Mucosa of rectum (tissue), 2 donors: ENCODE results near the gene COPRS.

Experiments
- H3K27ac ChIP-seq, 2 donors: one replicate each; pipeline ENCODE4 v1.7.0; 2013; ENCODE audit warnings: inconsistent platforms in 2 of 2, low read depth in 2 of 2, low read length in 2 of 2
- H3K27me3 ChIP-seq, 2 donors: one replicate each; pipeline ENCODE4 v1.7.0; 2013; ENCODE audit warnings: low read length in 2 of 2; ENCODE audit not compliant: control insufficient read depth in 2 of 2, insufficient read depth in 2 of 2
- H3K36me3 ChIP-seq, 2 donors: one replicate each; pipeline ENCODE4 v1.7.0; 2013; ENCODE audit warnings: low read length in 2 of 2; ENCODE audit not compliant: control insufficient read depth in 2 of 2, insufficient read depth in 2 of 2
- H3K4me1 ChIP-seq, 2 donors: one replicate each; pipeline ENCODE4 v1.7.0; 2013; ENCODE audit warnings: low read length in 2 of 2, mild to moderate bottlenecking in 1 of 2; ENCODE audit not compliant: control insufficient read depth in 2 of 2, insufficient read depth in 2 of 2
- H3K4me3 ChIP-seq, 2 donors: one replicate each; pipeline ENCODE4 v1.7.0; 2013; ENCODE audit warnings: low read length in 2 of 2
- H3K9ac ChIP-seq, 2 donors: one replicate each; pipeline ENCODE4 v1.7.0; 2013; ENCODE audit warnings: low read length in 2 of 2, low read depth in 1 of 2, mild to moderate bottlenecking in 1 of 2
- H3K9me3 ChIP-seq, 2 donors: one replicate each; pipeline ENCODE4 v1.7.0; 2013; ENCODE audit warnings: low read length in 2 of 2; ENCODE audit not compliant: control insufficient read depth in 2 of 2
- donor health status: healthy.
- donor health status: Normal muscosa, but diverticular disease.

Gene COPRS, protein sequence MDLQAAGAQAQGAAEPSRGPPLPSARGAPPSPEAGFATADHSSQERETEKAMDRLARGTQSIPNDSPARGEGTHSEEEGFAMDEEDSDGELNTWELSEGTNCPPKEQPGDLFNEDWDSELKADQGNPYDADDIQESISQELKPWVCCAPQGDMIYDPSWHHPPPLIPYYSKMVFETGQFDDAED

DNA sequence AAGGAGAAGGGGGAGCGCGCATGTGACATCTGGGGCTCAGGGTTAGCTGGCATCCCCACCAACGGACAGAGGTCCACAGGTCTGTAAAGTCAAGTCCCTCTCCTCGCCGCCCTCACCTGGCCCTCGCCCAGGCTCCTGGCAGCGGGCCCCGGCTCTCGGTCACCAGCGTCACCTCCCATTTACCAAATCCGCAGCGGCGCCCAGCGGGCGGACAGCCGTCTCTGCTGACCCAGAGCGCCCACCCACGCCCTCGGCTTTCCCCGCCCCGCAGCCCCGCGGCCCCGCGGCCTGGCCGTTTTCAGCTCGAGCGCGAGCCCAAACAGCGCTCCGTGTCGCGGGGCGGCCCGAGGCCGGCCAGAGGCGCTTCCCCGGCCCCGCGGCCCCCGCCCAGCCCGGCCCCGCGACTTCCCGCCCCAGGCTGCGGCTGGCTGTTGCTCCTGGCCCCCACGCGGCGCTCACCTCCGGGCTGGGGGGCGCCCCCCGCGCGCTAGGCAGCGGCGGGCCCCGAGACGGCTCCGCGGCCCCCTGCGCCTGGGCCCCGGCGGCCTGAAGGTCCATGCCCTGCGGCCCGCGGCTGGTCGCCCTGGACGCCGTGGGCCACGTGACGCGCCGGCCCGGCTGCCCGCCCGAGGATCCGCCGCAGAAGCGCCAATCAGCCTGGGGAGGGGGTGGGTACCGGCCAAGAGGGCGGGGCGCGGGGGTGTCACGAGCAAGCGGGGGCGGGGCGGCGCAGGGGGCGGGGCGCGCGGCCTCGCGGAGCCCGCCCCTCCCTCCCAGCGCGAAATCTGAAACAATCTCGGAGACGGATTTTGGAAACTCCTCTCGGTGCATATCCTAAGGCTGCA, at the start of gene COPRS:
Gene COPRS (minus strand): TSS at position 603 of the 845 bp plus-strand sequence. CDS start 45 bp downstream, at position 558.
- no peaks in the 10 kb centered on the region for H3K27me3 ChIP-seq
- peaks cover 11 to 12% of the 10 kb centered on the region in 2 donors for H3K36me3 ChIP-seq
- no peaks in the 10 kb centered on the region for H3K9me3 ChIP-seq
- peak within 1 kb of the TSS; percentile 71 to 81 for H3K4me3 ChIP-seq
- H3K27ac ChIP-seq = peak within 1 kb of the TSS in 1 of 2 donors; percentile 17
- peak within 1 kb of the TSS; percentile 41 to 44 for H3K9ac ChIP-seq
- H3K4me1 ChIP-seq = peaks cover 8 to 12% of the 10 kb centered on the region in 2 donors

DNA sequence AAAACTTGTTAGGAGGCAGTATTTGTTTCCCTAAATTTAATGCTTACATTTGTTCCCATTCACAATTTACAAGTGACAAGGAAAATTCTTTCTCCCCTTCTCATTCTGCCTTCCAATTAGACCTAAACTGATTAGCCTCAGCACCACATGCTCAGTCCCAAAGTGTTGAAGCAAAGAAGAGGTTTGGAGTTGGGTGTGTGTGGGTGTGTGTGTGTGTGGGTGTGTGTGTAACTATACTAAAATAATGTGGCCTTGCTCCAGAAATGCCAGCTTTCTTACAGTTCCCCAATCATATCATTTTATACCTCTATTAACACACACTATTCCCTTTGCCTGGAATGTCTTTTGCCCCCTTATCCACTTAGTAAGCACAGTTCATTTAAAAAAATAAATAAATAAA, 49.3 kb upstream of the COPRS start:
- Histone ChIP-seq H3K4me3 (no peak overlapping the region), H3K27ac (no peak overlapping the region), H3K36me3 (no peaks in the 10 kb centered on the region), H3K9me3 (no peaks in the 10 kb centered on the region), H3K27me3 (peaks cover 0 to 2% of the 10 kb centered on the region in 2 donors), H3K9ac (no peak overlapping the region), H3K4me1 (peaks cover 0 to 3% of the 10 kb centered on the region in 2 donors)

DNA sequence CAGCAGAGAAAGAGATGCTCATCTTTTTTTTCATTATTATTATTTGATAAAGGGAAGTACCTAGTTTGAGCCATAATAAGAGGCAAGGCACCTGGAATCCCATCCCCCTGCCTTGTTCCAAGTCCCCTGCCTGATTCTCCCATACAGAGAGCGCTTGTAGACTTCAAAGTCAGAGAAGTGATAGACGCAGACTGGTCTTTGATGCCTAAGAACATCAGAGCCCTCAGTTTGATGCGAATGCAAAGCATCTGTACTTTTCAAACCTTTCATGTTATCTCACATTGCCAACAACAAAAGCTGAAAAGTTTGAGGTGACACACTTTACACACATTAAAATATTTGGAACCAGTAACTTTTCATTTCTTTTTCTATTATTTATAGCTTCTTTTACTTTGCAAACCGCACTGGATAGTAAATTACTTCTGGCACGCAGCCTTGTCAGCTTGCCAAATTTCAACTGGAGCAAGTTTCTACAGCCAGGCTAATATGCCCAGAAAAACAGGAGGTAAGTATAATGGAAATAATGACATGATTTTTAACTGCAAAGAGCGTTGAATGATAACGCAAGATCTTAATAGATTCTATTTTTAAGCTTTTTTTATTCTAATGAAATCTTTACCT, 48.4 kb upstream of the COPRS start:
- Histone ChIP-seq H3K9ac (no peak overlapping the region), H3K36me3 (no peaks in the 10 kb centered on the region), H3K27me3 (peaks cover 0 to 2% of the 10 kb centered on the region in 2 donors), H3K9me3 (no peaks in the 10 kb centered on the region), H3K27ac (no peak overlapping the region), H3K4me1 (peaks cover 0 to 3% of the 10 kb centered on the region in 2 donors), H3K4me3 (no peak overlapping the region)

DNA sequence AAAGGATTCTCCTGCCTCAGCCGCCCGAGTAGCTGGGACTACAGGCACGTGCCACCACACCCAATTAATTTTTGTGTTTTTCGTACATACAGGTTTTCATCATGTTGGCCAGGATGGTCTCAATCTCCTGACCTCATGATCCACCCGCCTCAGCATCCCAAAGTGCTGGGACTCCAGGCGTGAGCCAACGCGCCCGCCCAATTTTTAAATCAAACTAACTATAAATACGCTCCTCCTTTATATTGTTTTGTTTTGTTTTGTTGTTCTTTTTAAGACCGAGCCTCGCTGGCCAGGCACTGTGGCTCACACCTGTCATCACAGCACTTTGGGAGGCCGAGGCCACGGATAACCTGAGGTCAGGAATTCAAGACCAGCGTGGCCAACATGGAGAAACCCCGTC, 44.4 kb upstream of the COPRS start:
- no peak overlapping the region for H3K9ac ChIP-seq
- H3K4me3 ChIP-seq = no peak overlapping the region
- peaks cover 0 to 6% of the 10 kb centered on the region in 2 donors for H3K4me1 ChIP-seq
- H3K9me3 ChIP-seq = no peaks in the 10 kb centered on the region
- peaks cover 6 to 7% of the 10 kb centered on the region in 2 donors for H3K36me3 ChIP-seq
- no peak overlapping the region for H3K27ac ChIP-seq
- no peaks in the 10 kb centered on the region for H3K27me3 ChIP-seq

DNA sequence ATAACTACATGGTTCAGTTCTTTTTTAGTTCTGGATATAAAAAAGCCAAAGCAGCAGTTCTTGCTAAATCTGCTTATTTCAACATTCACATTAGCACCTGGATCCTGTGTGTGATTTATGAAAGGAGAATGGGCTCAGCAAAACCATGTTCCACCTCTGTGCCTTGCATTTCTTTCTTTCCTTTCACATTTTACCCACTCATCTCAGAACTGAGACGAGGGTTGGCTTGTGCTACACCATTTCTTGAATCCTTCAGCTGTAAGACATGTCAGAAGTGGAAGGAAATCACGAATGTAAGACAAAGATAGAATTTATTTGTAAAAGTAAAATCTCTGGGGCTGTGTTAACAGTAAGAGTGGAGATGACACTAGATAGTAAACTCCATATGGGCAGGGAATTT, 43.6 kb upstream of the COPRS start:
- H3K9me3 ChIP-seq = no peaks in the 10 kb centered on the region
- H3K27me3 ChIP-seq = no peaks in the 10 kb centered on the region
- H3K27ac ChIP-seq = no peak overlapping the region
- H3K4me1 ChIP-seq = peaks cover 0 to 3% of the 10 kb centered on the region in 2 donors
- H3K36me3 ChIP-seq = peaks cover 6 to 7% of the 10 kb centered on the region in 2 donors
- H3K4me3 ChIP-seq = no peak overlapping the region
- H3K9ac ChIP-seq = no peak overlapping the region

DNA sequence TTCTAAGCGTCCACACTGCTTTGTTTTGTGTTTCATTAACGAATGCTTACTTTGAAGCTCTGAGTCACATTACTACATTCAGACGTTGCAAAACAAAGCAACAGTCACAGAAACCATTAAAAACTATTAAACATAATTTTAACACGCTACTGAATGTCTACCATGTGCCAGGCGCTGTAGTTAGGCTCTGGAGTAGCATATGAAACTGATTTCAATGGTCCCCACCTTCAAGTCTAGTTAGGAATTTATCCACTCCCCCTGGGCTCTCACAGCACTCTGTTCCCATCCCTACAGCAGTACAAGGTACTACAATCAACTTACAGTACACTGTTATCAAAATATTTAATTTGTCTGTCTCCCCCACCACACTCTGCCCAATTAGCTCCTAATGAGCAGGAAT, 41.8 kb upstream of the COPRS start:
- H3K4me1 ChIP-seq = peaks cover 0 to 3% of the 10 kb centered on the region in 2 donors
- H3K9me3 ChIP-seq = no peaks in the 10 kb centered on the region
- peaks cover 6 to 7% of the 10 kb centered on the region in 2 donors for H3K36me3 ChIP-seq
- H3K9ac ChIP-seq = peak overlapping the region; percentile 73 to 86
- H3K27ac ChIP-seq = peak overlapping the region; percentile 34 to 79
- no peaks in the 10 kb centered on the region for H3K27me3 ChIP-seq
- peak overlapping the region; percentile 78 to 96 for H3K4me3 ChIP-seq

DNA sequence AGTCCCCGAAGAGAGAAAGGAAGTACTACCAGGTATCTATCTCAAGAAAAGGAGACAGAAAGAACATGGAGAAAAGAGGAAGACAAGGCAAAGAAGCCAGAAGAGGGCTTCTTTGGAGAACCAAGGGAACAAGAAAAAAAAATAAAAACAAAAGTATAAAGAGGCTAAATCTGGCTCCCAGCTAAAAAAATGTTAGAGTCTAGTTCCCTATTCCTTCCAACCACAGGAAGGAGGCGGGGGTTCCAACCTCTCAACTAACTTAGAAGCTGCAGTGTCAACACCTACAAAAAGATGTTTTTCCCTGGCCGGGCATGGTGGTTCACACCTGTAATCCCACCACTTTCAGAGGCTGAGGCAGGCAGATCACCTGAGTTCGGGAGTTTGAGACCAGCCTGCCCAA, 29.1 kb upstream of the COPRS start:
- Histone ChIP-seq H3K9ac (no peak overlapping the region), H3K27ac (no peak overlapping the region), H3K36me3 (peaks cover 31 to 58% of the 10 kb centered on the region in 2 donors), H3K27me3 (no peaks in the 10 kb centered on the region), H3K4me1 (no peaks in the 10 kb centered on the region), H3K9me3 (no peaks in the 10 kb centered on the region), H3K4me3 (no peak overlapping the region)

DNA sequence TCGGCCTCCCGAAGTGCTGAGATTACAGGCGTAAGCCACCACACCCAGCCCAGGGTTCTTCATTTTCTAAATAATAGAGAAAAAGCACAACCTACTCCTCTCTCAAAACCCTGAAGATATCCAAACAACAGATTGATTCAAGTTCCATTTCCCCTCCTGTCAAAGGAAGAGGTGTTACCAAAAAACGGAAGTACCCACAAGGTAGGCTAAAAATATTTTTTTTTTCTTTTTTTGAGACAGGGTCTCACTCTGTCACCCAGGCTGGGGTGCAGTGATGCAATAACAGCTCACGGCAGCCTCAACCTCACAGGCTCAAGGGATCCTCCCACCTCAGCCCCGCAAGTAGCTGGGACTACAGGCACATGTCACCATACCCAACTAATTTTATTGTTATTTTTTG, 23.5 kb upstream of the COPRS start:
- no peak overlapping the region for H3K9ac ChIP-seq
- no peak overlapping the region for H3K4me3 ChIP-seq
- H3K27ac ChIP-seq = no peak overlapping the region
- H3K27me3 ChIP-seq = no peaks in the 10 kb centered on the region
- H3K4me1 ChIP-seq = no peaks in the 10 kb centered on the region
- H3K36me3 ChIP-seq = peaks cover 34 to 56% of the 10 kb centered on the region in 2 donors
- no peaks in the 10 kb centered on the region for H3K9me3 ChIP-seq

DNA sequence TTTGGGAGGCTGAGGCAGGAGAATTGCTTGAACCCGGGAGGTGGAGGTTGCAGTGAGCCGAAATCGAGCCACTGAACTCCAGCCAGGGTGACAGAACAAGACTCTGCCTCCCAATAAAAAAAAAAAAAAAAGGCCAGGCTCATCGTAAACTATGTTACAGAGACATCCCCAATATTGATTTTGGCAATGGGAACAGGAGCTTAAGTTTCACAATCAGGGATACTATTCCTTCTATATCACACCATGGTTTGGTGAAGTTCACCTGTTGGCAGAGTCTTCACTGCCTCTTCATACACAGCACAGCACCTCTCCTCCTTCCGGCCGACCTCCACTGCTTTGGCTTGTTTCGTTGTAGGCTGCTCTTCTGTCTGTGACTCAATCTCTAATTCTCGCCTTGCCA, 21.3 kb upstream of the COPRS start:
- peaks cover 38 to 58% of the 10 kb centered on the region in 2 donors for H3K36me3 ChIP-seq
- no peak overlapping the region for H3K4me3 ChIP-seq
- H3K4me1 ChIP-seq = no peaks in the 10 kb centered on the region
- no peak overlapping the region for H3K9ac ChIP-seq
- H3K9me3 ChIP-seq = no peaks in the 10 kb centered on the region
- H3K27me3 ChIP-seq = no peaks in the 10 kb centered on the region
- no peak overlapping the region for H3K27ac ChIP-seq

DNA sequence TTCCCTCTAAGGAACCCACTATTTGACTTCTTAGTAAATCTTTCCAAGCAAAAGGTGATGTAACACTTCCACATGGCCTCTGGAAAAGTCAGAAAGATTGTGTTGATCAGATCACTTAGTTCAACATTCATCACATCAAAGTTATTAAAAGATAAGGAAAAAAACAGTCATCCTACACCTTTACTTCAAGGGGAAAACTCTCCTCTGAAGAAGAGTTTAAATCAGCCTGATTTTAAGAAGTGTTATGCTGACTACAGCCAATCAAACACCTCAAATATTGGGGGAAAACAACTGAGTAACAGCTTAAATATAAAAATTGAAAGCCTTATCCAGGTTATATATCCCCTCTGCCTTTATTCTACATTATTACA, 19.6 kb upstream of the COPRS start:
- Histone ChIP-seq H3K4me1 (no peaks in the 10 kb centered on the region), H3K4me3 (no peak overlapping the region), H3K27me3 (no peaks in the 10 kb centered on the region), H3K9me3 (no peaks in the 10 kb centered on the region), H3K36me3 (peaks cover 36 to 56% of the 10 kb centered on the region in 2 donors), H3K27ac (no peak overlapping the region), H3K9ac (no peak overlapping the region)
